MCF 10A (cell line): Measurements from ENCODE around the gene RTN4RL2. TPM values are rescaled to one million over a fixed set of nuclear protein-coding genes. Genes with fewer than 3 reads are reported as not detected.

ENCODE experiments used
- BruUV-seq: library from RNA; stranded (reverse); fragments of 400-500 nt; replicated peaks from 2 replicates; lab custom pipeline; 2021; lab: Mats Ljungman, UMichigan
- CTCF ChIA-PET: fragments of 300-600 bp; sonication (Branson Sonifier 250); formaldehyde crosslinking; extraction: SDS; loops from one replicate; lab custom pipeline; 2021; ENCODE audit warnings: antibody characterized with exemption, inconsistent platforms; lab: Yijun Ruan, JAX
- POLR2A ChIA-PET: fragments of 300-600, 350-650 bp; sonication (Branson Sonifier 250); formaldehyde crosslinking; extraction: SDS; loops from one replicate; lab custom pipeline; 2020; ENCODE audit warnings: antibody characterized with exemption, inconsistent platforms; lab: Yijun Ruan, JAX
- DNase-seq: peaks from one replicate; pipeline ENCODE4 v3.0.0-alpha.2; 2018; ENCODE audit not compliant: unreplicated experiment
- H3K27ac Mint-ChIP-seq: one replicate; pipeline ENCODE4 v1.8.0; 2022; ENCODE audit warnings: mild to moderate bottlenecking, low read depth, mixed read lengths; ENCODE audit not compliant: unreplicated experiment
- H3K27me3 Mint-ChIP-seq: one replicate; pipeline ENCODE4 v1.8.0; 2022; ENCODE audit warnings: mixed read lengths; ENCODE audit not compliant: insufficient read depth, unreplicated experiment
- H3K36me3 Mint-ChIP-seq: one replicate; pipeline ENCODE4 v1.8.0; 2022; ENCODE audit warnings: mild to moderate bottlenecking, moderate library complexity, mixed read lengths; ENCODE audit not compliant: insufficient read depth, unreplicated experiment
- H3K4me1 Mint-ChIP-seq: one replicate; pipeline ENCODE4 v1.8.0; 2022; ENCODE audit warnings: mixed read lengths; ENCODE audit not compliant: insufficient read depth, unreplicated experiment
- H3K4me3 Mint-ChIP-seq: one replicate; pipeline ENCODE4 v1.8.0; 2022; ENCODE audit warnings: mild to moderate bottlenecking, moderate library complexity, mixed read lengths; ENCODE audit not compliant: unreplicated experiment
- H3K9me3 Mint-ChIP-seq: one replicate; pipeline ENCODE4 v1.8.0; 2022; ENCODE audit warnings: mixed read lengths; ENCODE audit not compliant: unreplicated experiment
- CTCF ChIP-seq: fragments of 200-600 bp; IDR thresholded peaks from one replicate; pipeline ENCODE4 v1.8.0; 2022; ENCODE audit warnings: antibody characterized with exemption, mild to moderate bottlenecking; ENCODE audit not compliant: unreplicated experiment
- intact Hi-C: fragments of 100-400 bp; cut with micrococcal nuclease; formaldehyde crosslinking; loops from 2 replicates; pipeline ENCODE4 v1.14.1; 2022
- total RNA-seq: library from RNA; stranded (reverse); gene quantifications from 2 replicates; pipeline ENCODE4 v1.2.3, GENCODE V29; 2022

RTN4RL2 gene
- total RNA-seq, 1 experiment from 2014 or later = 2.0 TPM

GRCh38 chr11:57514538-57515331, 54.4 kb downstream of the RTN4RL2 start:
- Mint-ChIP-seq H3K9me3 (no peaks in the 10 kb centered on the region), H3K27ac (no peak overlapping the region), H3K4me1 (no peaks in the 10 kb centered on the region), H3K27me3 (no peaks in the 10 kb centered on the region), H3K4me3 (peak overlapping the region; percentile 83), H3K36me3 (no peaks in the 10 kb centered on the region)
- CTCF ChIA-PET = interaction anchor here (0.6 to 7.1 kb wide), 8 partner anchors 11 to 229 kb away, joined by 3 to 70 read pairs (median 4); no protein-coding TSS in a partner anchor
- DNase-seq = no peak
- no TSS peak for BruUV-seq
- intact Hi-C loops = no loop called here
- POLR2A ChIA-PET = interaction anchor here (1.0 to 1.7 kb wide), 10 partner anchors 10 to 203 kb away, joined by 3 to 6 read pairs (median 4); partner anchors contain the start of gene RTN4RL2
- TF ChIP-seq CTCF = no peak

GRCh38 chr11:57515332-57516060, 55.2 kb downstream of the RTN4RL2 start, which contains the start of gene SLC43A1:
Gene SLC43A1, minus strand, starts transcription at chr11:57515702. Its CDS starts 1,591 bp downstream, at chr11:57514111.
- ChIA-PET CTCF (interaction anchor here (0.6 to 7.1 kb wide), 11 partner anchors 12 to 170 kb away, joined by 3 to 70 read pairs (median 4); no protein-coding TSS in a partner anchor), POLR2A (interaction anchor here (0.7 to 1.7 kb wide), 10 partner anchors 9 to 204 kb away, joined by 3 to 6 read pairs (median 4); partner anchors contain the start of genes RTN4RL2 and TIMM10)
- Mint-ChIP-seq H3K4me3 (peak within 1 kb of the TSS; percentile 83), H3K27ac (peak within 1 kb of the TSS; percentile 21), H3K4me1 (no peaks in the 10 kb centered on the region), H3K9me3 (no peaks in the 10 kb centered on the region), H3K27me3 (no peaks in the 10 kb centered on the region), H3K36me3 (no peaks in the 10 kb centered on the region)
- no peak for TF ChIP-seq CTCF
- BruUV-seq = no TSS peak
- intact Hi-C loops = no loop called here
- peak; percentile 42 for DNase-seq

GRCh38 chr11:57516061-57516443, 55.7 kb downstream of the RTN4RL2 start:
- Mint-ChIP-seq H3K27ac (peak overlapping the region; percentile 21), H3K4me3 (peak overlapping the region; percentile 83), H3K36me3 (no peaks in the 10 kb centered on the region), H3K9me3 (no peaks in the 10 kb centered on the region), H3K4me1 (no peaks in the 10 kb centered on the region), H3K27me3 (no peaks in the 10 kb centered on the region)
- no peak for TF ChIP-seq CTCF
- no TSS peak for BruUV-seq
- CTCF ChIA-PET = interaction anchor here (0.6 to 7.1 kb wide), 10 partner anchors 11 to 171 kb away, joined by 3 to 70 read pairs (median 7); no protein-coding TSS in a partner anchor
- POLR2A ChIA-PET = interaction anchor here (0.7 to 1.7 kb wide), 8 partner anchors 9 to 90 kb away, joined by 3 to 6 read pairs (median 4); partner anchors contain the start of genes RTN4RL2 and TIMM10
- DNase-seq = no peak
- intact Hi-C loops = no loop called here
